HepG2 (cell line): ENCODE data around the gene UNC5CL. TPM values are rescaled to one million over a fixed set of nuclear protein-coding genes. Genes with fewer than 3 reads are reported as not detected.

Experiments
- FOSL1 ChIP-seq: sonication (generic); formaldehyde crosslinking; IDR thresholded peaks from 2 replicates; pipeline ENCODE4 v1.9.0; 2021; ENCODE audit warnings: missing genetic modification reagents, borderline replicate concordance
- HNF4A ChIP-seq: sonication (generic); formaldehyde crosslinking; IDR thresholded peaks from 2 replicates; pipeline ENCODE4 v1.4.0; 2020; ENCODE audit warnings: missing genetic modification reagents
- KLF12 ChIP-seq: sonication (generic); formaldehyde crosslinking; IDR thresholded peaks from 2 replicates; pipeline ENCODE4 v1.4.0; 2020; ENCODE audit warnings: missing genetic modification reagents, borderline replicate concordance
- MXD4 ChIP-seq: IDR thresholded peaks from 2 replicates; pipeline ENCODE4 v1.6.1; 2016; ENCODE audit warnings: mild to moderate bottlenecking, missing biosample characterization, missing genetic modification reagents
- NFYB ChIP-seq: sonication (generic); formaldehyde crosslinking; IDR thresholded peaks from 2 replicates; pipeline ENCODE4 v1.4.0; 2020; ENCODE audit warnings: missing genetic modification reagents
- PLRG1 ChIP-seq: fragments of 450-650 bp; conservative IDR thresholded peaks from 2 replicates; pipeline ENCODE4 v1.6.1; 2016
- SSRP1 ChIP-seq: IDR thresholded peaks from 2 replicates; pipeline ENCODE4 v1.6.1; 2016; ENCODE audit warnings: control low read depth
- U2AF2 ChIP-seq: fragments of 200-400 bp; formaldehyde crosslinking; IDR thresholded peaks from 2 replicates; pipeline ENCODE4 v1.6.1; 2017; ENCODE audit warnings: low read depth, mild to moderate bottlenecking, low read length
- ZFP36L1 ChIP-seq: sonication (generic); formaldehyde crosslinking; IDR thresholded peaks from 2 replicates; pipeline ENCODE4 v1.8.0; 2022; ENCODE audit warnings: mild to moderate bottlenecking, missing genetic modification reagents, moderate library complexity
- ZNF552 ChIP-seq: sonication (generic); formaldehyde crosslinking; IDR thresholded peaks from 2 replicates; pipeline ENCODE4 v1.9.0; 2022; ENCODE audit warnings: missing genetic modification reagents, mild to moderate bottlenecking, borderline replicate concordance
- ZNF558 ChIP-seq: sonication (generic); formaldehyde crosslinking; IDR thresholded peaks from 2 replicates; pipeline ENCODE4 v1.9.0; 2022; ENCODE audit warnings: mild to moderate bottlenecking, missing genetic modification reagents, borderline replicate concordance
- ZNF660 ChIP-seq: sonication (generic); formaldehyde crosslinking; IDR thresholded peaks from 2 replicates; pipeline ENCODE4 v1.5.1; 2020; ENCODE audit warnings: mild to moderate bottlenecking, low read depth, missing genetic modification reagents, borderline replicate concordance
- ZNF747 ChIP-seq: sonication (generic); formaldehyde crosslinking; IDR thresholded peaks from 2 replicates; pipeline ENCODE4 v1.8.1; 2023; ENCODE audit warnings: missing genetic modification reagents, mild to moderate bottlenecking, borderline replicate concordance
- ZNF792 ChIP-seq: IDR thresholded peaks from 2 replicates; pipeline ENCODE4 v1.6.1; 2016
- ZSCAN20 ChIP-seq: sonication (generic); formaldehyde crosslinking; IDR thresholded peaks from 2 replicates; pipeline ENCODE4 v1.4.0; 2020; ENCODE audit warnings: missing genetic modification reagents, mild to moderate bottlenecking, borderline replicate concordance
- polyA plus RNA-seq, 8 experiments: library from polyadenylated mRNA; depleted of rRNA in 3 of 8; stranded (reverse) in 7 of 8; unstranded in 1 of 8; fragments of >200 nt; fragmentation: Illumina TruSeq in 4 of 8; extraction: Trizol in 4 of 8; gene quantifications; 2 replicates each; pipeline versions ENCODE4 v1.2.1 to v1.2.3, GENCODE V29; 2011 to 2016; ENCODE audit warnings: low read depth in 4 of 8, missing spikeins in 1 of 8, mixed read lengths in 1 of 8; ENCODE audit not compliant: insufficient read depth in 1 of 8
- total RNA-seq, 5 experiments: library from RNA; depleted of rRNA; stranded (reverse); fragments of >200 nt; fragmentation: Illumina TruSeq; extraction: Trizol; gene quantifications; 2 replicates each; pipeline ENCODE4 v1.2.3, GENCODE V29; 2016; ENCODE audit warnings: low read depth in 1 of 5
- TF ChIP-seq, protein P1 (sequence below): sonication (generic); formaldehyde crosslinking; IDR thresholded peaks from 2 replicates; pipeline ENCODE4 v1.5.1; 2020; ENCODE audit warnings: missing genetic modification reagents, mild to moderate bottlenecking, borderline replicate concordance
- TF ChIP-seq, protein P2 (sequence below): sonication (generic); formaldehyde crosslinking; IDR thresholded peaks from 2 replicates; pipeline ENCODE4 v1.5.1; 2020; ENCODE audit warnings: mild to moderate bottlenecking, missing genetic modification reagents
- TF ChIP-seq, protein P3 (sequence below): sonication (generic); formaldehyde crosslinking; IDR thresholded peaks from 2 replicates; pipeline ENCODE4 v1.5.0; 2020; ENCODE audit warnings: missing genetic modification reagents, mild to moderate bottlenecking, borderline replicate concordance
- TF ChIP-seq, protein P4 (sequence below): sonication (generic); formaldehyde crosslinking; IDR thresholded peaks from 2 replicates; pipeline ENCODE4 v1.4.0; 2020; ENCODE audit warnings: missing genetic modification reagents, mild to moderate bottlenecking, borderline replicate concordance

The UNC5CL gene
- total and polyA plus RNA-seq, 2 of the 13 experiments (the other 11 are each of a cell fraction or from before 2014, with no cell fraction given) = 2.4 to 2.5 TPM

DNA sequence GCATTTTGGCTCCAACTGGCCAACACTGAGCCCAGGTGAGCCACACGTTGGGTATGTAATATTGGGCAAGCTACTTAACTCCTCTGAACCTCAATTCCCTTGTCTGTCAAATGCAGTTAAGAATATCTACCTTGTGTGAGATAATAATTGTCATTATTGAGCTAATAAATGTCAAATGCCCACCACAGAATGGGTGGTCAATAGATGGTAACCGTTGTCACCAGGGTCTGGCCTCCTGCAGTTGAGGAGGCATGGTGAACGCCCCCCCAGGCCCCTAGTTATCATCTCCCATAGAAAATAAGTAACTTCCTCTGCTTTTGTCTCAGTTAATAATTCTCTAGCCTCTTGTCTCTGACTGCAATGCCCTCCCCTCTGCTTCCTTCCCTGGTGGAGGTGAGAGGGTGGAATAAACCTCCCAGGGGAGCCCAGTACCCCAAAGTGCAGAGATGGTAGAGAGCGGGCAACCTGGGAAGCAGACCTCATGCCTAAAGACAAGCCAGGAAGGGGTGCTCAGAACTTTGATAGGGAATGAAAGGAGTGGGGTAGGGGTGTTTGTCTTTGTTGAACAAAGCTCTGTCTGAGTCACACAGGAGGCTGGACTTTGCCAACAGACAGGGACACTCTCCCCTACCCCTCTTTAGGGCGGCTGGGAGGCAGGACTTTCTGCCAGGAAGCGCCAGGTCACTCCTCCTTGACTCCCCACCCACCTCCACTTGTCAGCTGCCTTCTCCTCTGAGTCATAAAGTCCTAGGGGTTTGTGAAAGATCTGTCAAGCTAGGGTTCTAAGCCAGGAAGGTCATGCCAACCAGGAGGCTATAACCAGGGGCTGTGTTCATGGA is 1.3 kb upstream of the UNC5CL start (continued):
- TF ChIP-seq ZNF660 (CRISPR knock-in tag) (no peak), ZFP36L1 (CRISPR knock-in tag) (peak; percentile 88; the same call in 1 of the 2 replicates), KLF12 (CRISPR knock-in tag) (0 out of 2 replicates have a peak, but pooled peaks have one; percentile 42), FOSL1 (CRISPR knock-in tag) (peak; percentile 82; the same call in 1 of the 2 replicates), ZNF552 (CRISPR knock-in tag) (no peak), U2AF2 (no peak), HNF4A (CRISPR knock-in tag) (peak; percentile 86), ZNF747 (CRISPR knock-in tag) (peak; percentile 80; the same call in 1 of the 2 replicates), ZSCAN20 (CRISPR knock-in tag) (0 out of 2 replicates have a peak, but pooled peaks have one; percentile 75), MXD4 (CRISPR knock-in tag) (peak; percentile 33; the same call in 1 of the 2 replicates), ZNF558 (CRISPR knock-in tag) (no peak), SSRP1 (CRISPR knock-in tag) (peak; percentile 89), ZNF792 (CRISPR knock-in tag) (peak; percentile 89), NFYB (CRISPR knock-in tag) (0 out of 2 replicates have a peak, but pooled peaks have one; percentile 16), PLRG1 (no peak)
- TF ChIP-seq, protein P1, sequence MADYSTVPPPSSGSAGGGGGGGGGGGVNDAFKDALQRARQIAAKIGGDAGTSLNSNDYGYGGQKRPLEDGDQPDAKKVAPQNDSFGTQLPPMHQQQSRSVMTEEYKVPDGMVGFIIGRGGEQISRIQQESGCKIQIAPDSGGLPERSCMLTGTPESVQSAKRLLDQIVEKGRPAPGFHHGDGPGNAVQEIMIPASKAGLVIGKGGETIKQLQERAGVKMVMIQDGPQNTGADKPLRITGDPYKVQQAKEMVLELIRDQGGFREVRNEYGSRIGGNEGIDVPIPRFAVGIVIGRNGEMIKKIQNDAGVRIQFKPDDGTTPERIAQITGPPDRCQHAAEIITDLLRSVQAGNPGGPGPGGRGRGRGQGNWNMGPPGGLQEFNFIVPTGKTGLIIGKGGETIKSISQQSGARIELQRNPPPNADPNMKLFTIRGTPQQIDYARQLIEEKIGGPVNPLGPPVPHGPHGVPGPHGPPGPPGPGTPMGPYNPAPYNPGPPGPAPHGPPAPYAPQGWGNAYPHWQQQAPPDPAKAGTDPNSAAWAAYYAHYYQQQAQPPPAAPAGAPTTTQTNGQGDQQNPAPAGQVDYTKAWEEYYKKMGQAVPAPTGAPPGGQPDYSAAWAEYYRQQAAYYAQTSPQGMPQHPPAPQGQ (CRISPR knock-in tag) = 0 out of 2 replicates have a peak, but pooled peaks have one; percentile 72
- TF ChIP-seq, protein P2, sequence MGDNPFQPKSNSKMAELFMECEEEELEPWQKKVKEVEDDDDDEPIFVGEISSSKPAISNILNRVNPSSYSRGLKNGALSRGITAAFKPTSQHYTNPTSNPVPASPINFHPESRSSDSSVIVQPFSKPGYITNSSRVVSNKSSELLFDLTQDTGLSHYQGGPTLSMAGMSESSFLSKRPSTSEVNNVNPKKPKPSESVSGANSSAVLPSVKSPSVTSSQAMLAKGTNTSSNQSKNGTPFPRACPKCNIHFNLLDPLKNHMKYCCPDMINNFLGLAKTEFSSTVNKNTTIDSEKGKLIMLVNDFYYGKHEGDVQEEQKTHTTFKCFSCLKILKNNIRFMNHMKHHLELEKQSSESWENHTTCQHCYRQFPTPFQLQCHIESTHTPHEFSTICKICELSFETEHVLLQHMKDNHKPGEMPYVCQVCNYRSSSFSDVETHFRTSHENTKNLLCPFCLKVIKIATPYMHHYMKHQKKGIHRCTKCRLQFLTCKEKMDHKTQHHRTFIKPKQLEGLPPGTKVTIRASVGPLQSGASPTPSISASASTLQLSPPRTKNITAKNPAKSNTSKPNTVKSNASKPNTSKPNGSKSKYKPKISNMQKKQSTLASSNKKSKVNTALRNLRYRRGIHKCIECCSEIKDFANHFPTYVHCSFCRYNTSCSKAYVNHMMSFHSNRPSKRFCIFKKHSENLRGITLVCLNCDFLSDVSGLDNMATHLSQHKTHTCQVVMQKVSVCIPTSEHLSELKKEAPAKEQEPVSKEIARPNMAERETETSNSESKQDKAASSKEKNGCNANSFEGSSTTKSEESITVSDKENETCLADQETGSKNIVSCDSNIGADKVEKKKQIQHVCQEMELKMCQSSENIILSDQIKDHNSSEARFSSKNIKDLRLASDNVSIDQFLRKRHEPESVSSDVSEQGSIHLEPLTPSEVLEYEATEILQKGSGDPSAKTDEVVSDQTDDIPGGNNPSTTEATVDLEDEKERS (CRISPR knock-in tag) = peak; percentile 25; the same call in 1 of the 2 replicates
- TF ChIP-seq, protein P3, sequence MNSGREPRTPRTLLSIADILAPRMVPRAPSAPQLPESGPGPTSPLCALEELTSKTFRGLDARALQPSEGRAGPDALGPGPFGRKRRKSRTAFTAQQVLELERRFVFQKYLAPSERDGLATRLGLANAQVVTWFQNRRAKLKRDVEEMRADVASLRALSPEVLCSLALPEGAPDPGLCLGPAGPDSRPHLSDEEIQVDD (CRISPR knock-in tag) = no peak
- TF ChIP-seq, protein P4, sequence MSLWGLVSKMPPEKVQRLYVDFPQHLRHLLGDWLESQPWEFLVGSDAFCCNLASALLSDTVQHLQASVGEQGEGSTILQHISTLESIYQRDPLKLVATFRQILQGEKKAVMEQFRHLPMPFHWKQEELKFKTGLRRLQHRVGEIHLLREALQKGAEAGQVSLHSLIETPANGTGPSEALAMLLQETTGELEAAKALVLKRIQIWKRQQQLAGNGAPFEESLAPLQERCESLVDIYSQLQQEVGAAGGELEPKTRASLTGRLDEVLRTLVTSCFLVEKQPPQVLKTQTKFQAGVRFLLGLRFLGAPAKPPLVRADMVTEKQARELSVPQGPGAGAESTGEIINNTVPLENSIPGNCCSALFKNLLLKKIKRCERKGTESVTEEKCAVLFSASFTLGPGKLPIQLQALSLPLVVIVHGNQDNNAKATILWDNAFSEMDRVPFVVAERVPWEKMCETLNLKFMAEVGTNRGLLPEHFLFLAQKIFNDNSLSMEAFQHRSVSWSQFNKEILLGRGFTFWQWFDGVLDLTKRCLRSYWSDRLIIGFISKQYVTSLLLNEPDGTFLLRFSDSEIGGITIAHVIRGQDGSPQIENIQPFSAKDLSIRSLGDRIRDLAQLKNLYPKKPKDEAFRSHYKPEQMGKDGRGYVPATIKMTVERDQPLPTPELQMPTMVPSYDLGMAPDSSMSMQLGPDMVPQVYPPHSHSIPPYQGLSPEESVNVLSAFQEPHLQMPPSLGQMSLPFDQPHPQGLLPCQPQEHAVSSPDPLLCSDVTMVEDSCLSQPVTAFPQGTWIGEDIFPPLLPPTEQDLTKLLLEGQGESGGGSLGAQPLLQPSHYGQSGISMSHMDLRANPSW (CRISPR knock-in tag) = peak; percentile 39; the same call in 1 of the 2 replicates
